Activated CD4-positive, alpha-beta T cell treated with anti-CD3 and anti-CD28 coated beads, Interleukin-2, amount 10 ng/mL, durations not matched to agents 7 days and 5 days (primary cell): ENCODE data around the gene RFX8. TPM values are rescaled to one million over a fixed set of nuclear protein-coding genes. Genes with fewer than 3 reads are reported as not detected.
A peak's percentile ranks its signal among the peaks of the same experiment; 100 is the strongest.

ENCODE experiments used
- CTCF ChIA-PET: fragments of 350-600 bp; sonication (Branson Sonifier 250); formaldehyde crosslinking; loops from one replicate; lab custom pipeline; 2021; ENCODE audit warnings: antibody characterized with exemption; lab: Charles Lee
- POLR2A ChIA-PET: fragments of 350-600 bp; sonication (Branson Sonifier 250); formaldehyde crosslinking; loops from one replicate; lab custom pipeline; 2021; ENCODE audit warnings: antibody characterized with exemption; lab: Charles Lee
- DNase-seq: peaks from one replicate; pipeline ENCODE4 v3.0.0-alpha.2; 2020
- H3K27ac Mint-ChIP-seq: one replicate; pipeline ENCODE4 v1.8.0; 2021; ENCODE audit warnings: mild to moderate bottlenecking, moderate library complexity, mixed read lengths
- H3K27me3 Mint-ChIP-seq: one replicate; pipeline ENCODE4 v1.8.0; 2021; ENCODE audit warnings: mixed read lengths
- H3K36me3 Mint-ChIP-seq: one replicate; pipeline ENCODE4 v1.8.0; 2021; ENCODE audit warnings: low read depth, mixed read lengths
- H3K4me1 Mint-ChIP-seq: one replicate; pipeline ENCODE4 v1.8.0; 2021; ENCODE audit warnings: mixed read lengths
- H3K4me3 Mint-ChIP-seq: one replicate; pipeline ENCODE4 v1.8.0; 2021; ENCODE audit warnings: mild to moderate bottlenecking, moderate library complexity, mixed read lengths
- H3K9me3 Mint-ChIP-seq: one replicate; pipeline ENCODE4 v1.8.0; 2021; ENCODE audit warnings: mixed read lengths
- total RNA-seq, 2 experiments: library from RNA; stranded (reverse); gene quantifications; one replicate each; pipeline ENCODE4 v1.2.3, GENCODE V29; 2021

The RFX8 gene
- total RNA-seq, 2 experiments from 2014 or later, result 2.1 to 2.8 TPM

GRCh38 chr2:101433465-101433864, 41.4 kb downstream of the RFX8 start:
- DNase-seq, result no peak
- ChIA-PET CTCF (interaction anchor here (0.8 kb wide), 1 partner anchor 18 kb away, joined by 3 read pairs; no protein-coding TSS in a partner anchor), POLR2A (no interaction called here)
- Mint-ChIP-seq H3K27ac (no peak overlapping the region), H3K9me3 (no peaks in the 10 kb centered on the region), H3K4me3 (no peak overlapping the region), H3K4me1 (no peaks in the 10 kb centered on the region), H3K36me3 (no peaks in the 10 kb centered on the region), H3K27me3 (no peaks in the 10 kb centered on the region)

GRCh38 chr2:101432411-101433181, 42.3 kb downstream of the RFX8 start:
- Mint-ChIP-seq H3K27ac (no peak overlapping the region), H3K27me3 (no peaks in the 10 kb centered on the region), H3K4me1 (no peaks in the 10 kb centered on the region), H3K9me3 (no peaks in the 10 kb centered on the region), H3K36me3 (no peaks in the 10 kb centered on the region), H3K4me3 (no peak overlapping the region)
- DNase-seq, result no peak
- ChIA-PET POLR2A (no interaction called here), CTCF (interaction anchor here (0.8 to 1.2 kb wide), 2 partner anchors 19 to 398 kb away, joined by 3 read pairs; no protein-coding TSS in a partner anchor)

GRCh38 chr2:101431486-101431885, 43.4 kb downstream of the RFX8 start:
- DNase-seq, result no peak
- ChIA-PET POLR2A (no interaction called here), CTCF (no interaction called here)
- Mint-ChIP-seq H3K27me3 (no peaks in the 10 kb centered on the region), H3K27ac (no peak overlapping the region), H3K36me3 (no peaks in the 10 kb centered on the region), H3K4me3 (no peak overlapping the region), H3K4me1 (no peaks in the 10 kb centered on the region), H3K9me3 (no peaks in the 10 kb centered on the region)

- ChIA-PET CTCF (no interaction called here), POLR2A (no interaction called here)
- Mint-ChIP-seq H3K4me1 (no peaks in the 10 kb centered on the region), H3K36me3 (no peaks in the 10 kb centered on the region), H3K27me3 (no peaks in the 10 kb centered on the region), H3K9me3 (no peaks in the 10 kb centered on the region), H3K27ac (no peak overlapping the region), H3K4me3 (no peak overlapping the region)
- no peak for DNase-seq
Observed at GRCh38 chr2:101430156-101430555, 44.8 kb downstream of the RFX8 start.

GRCh38 chr2:101429453-101429852, 45.5 kb downstream of the RFX8 start:
- Mint-ChIP-seq H3K27me3 (no peaks in the 10 kb centered on the region), H3K36me3 (no peaks in the 10 kb centered on the region), H3K27ac (no peak overlapping the region), H3K9me3 (peaks cover 3% of the 10 kb centered on the region), H3K4me1 (no peaks in the 10 kb centered on the region), H3K4me3 (no peak overlapping the region)
- POLR2A ChIA-PET, result no interaction called here
- no peak for DNase-seq
- CTCF ChIA-PET, result no interaction called here

GRCh38 chr2:101428422-101429176, 46.3 kb downstream of the RFX8 start:
- Mint-ChIP-seq H3K4me3 (no peak overlapping the region), H3K9me3 (peaks cover 8% of the 10 kb centered on the region), H3K36me3 (no peaks in the 10 kb centered on the region), H3K27me3 (no peaks in the 10 kb centered on the region), H3K27ac (no peak overlapping the region), H3K4me1 (no peaks in the 10 kb centered on the region)
- DNase-seq, result no peak
- CTCF ChIA-PET, result no interaction called here
- POLR2A ChIA-PET, result no interaction called here

- H3K27me3 Mint-ChIP-seq, result no peaks in the 10 kb centered on the region
- no peaks in the 10 kb centered on the region for H3K4me1 Mint-ChIP-seq
- no peak overlapping the region for H3K27ac Mint-ChIP-seq
- DNase-seq, result no peak
- peaks cover 9% of the 10 kb centered on the region for H3K9me3 Mint-ChIP-seq
- CTCF ChIA-PET, result no interaction called here
- POLR2A ChIA-PET, result no interaction called here
- H3K36me3 Mint-ChIP-seq, result no peaks in the 10 kb centered on the region
- no peak overlapping the region for H3K4me3 Mint-ChIP-seq
Observed at GRCh38 chr2:101427743-101428142, 47.2 kb downstream of the RFX8 start.

- ChIA-PET POLR2A (no interaction called here), CTCF (interaction anchor here (1.1 kb wide), 1 partner anchor 404 kb away, joined by 3 read pairs; no protein-coding TSS in a partner anchor)
- H3K27me3 Mint-ChIP-seq, result no peaks in the 10 kb centered on the region
- no peak overlapping the region for H3K4me3 Mint-ChIP-seq
- DNase-seq, result no peak
- H3K9me3 Mint-ChIP-seq, result peaks cover 9% of the 10 kb centered on the region
- H3K4me1 Mint-ChIP-seq, result no peaks in the 10 kb centered on the region
- H3K27ac Mint-ChIP-seq, result no peak overlapping the region
- H3K36me3 Mint-ChIP-seq, result no peaks in the 10 kb centered on the region
Observed at GRCh38 chr2:101427240-101427639, 47.7 kb downstream of the RFX8 start.

GRCh38 chr2:101426822-101427221, 48.1 kb downstream of the RFX8 start:
- DNase-seq, result no peak
- no peak overlapping the region for H3K27ac Mint-ChIP-seq
- H3K27me3 Mint-ChIP-seq, result no peaks in the 10 kb centered on the region
- no peak overlapping the region for H3K4me3 Mint-ChIP-seq
- no peaks in the 10 kb centered on the region for H3K36me3 Mint-ChIP-seq
- H3K9me3 Mint-ChIP-seq, result peaks cover 9% of the 10 kb centered on the region
- CTCF ChIA-PET, result interaction anchor here (1.1 kb wide), 1 partner anchor 404 kb away, joined by 3 read pairs; no protein-coding TSS in a partner anchor
- POLR2A ChIA-PET, result no interaction called here
- H3K4me1 Mint-ChIP-seq, result no peaks in the 10 kb centered on the region

GRCh38 chr2:101420623-101421022, 54.3 kb downstream of the RFX8 start:
- Mint-ChIP-seq H3K9me3 (peaks cover 9% of the 10 kb centered on the region), H3K4me3 (no peak overlapping the region), H3K27ac (no peak overlapping the region), H3K4me1 (peaks cover 2% of the 10 kb centered on the region), H3K36me3 (no peaks in the 10 kb centered on the region), H3K27me3 (no peaks in the 10 kb centered on the region)
- no peak for DNase-seq
- POLR2A ChIA-PET, result no interaction called here
- CTCF ChIA-PET, result no interaction called here

- no peak overlapping the region for H3K4me3 Mint-ChIP-seq
- H3K4me1 Mint-ChIP-seq, result peaks cover 2% of the 10 kb centered on the region
- H3K27ac Mint-ChIP-seq, result no peak overlapping the region
- ChIA-PET POLR2A (no interaction called here), CTCF (interaction anchor here (0.5 to 1.6 kb wide), 18 partner anchors 11 to 464 kb away, joined by 3 to 12 read pairs (median 4); partner anchors contain the start of gene CREG2)
- H3K36me3 Mint-ChIP-seq, result no peaks in the 10 kb centered on the region
- no peaks in the 10 kb centered on the region for H3K27me3 Mint-ChIP-seq
- peaks cover 9% of the 10 kb centered on the region for H3K9me3 Mint-ChIP-seq
- peak; percentile 82 for DNase-seq
Observed at GRCh38 chr2:101419096-101419663, 55.7 kb downstream of the RFX8 start.

- POLR2A ChIA-PET, result no interaction called here
- no peak overlapping the region for H3K4me3 Mint-ChIP-seq
- H3K4me1 Mint-ChIP-seq, result peaks cover 2% of the 10 kb centered on the region
- CTCF ChIA-PET, result interaction anchor here (0.5 to 1.6 kb wide), 18 partner anchors 10 to 465 kb away, joined by 3 to 12 read pairs (median 3); no protein-coding TSS in a partner anchor
- no peaks in the 10 kb centered on the region for H3K27me3 Mint-ChIP-seq
- no peaks in the 10 kb centered on the region for H3K36me3 Mint-ChIP-seq
- H3K9me3 Mint-ChIP-seq, result peaks cover 3% of the 10 kb centered on the region
- DNase-seq, result no peak
- no peak overlapping the region for H3K27ac Mint-ChIP-seq
Observed at GRCh38 chr2:101418460-101419095, 56.3 kb downstream of the RFX8 start.
